Smooth muscle cell (in vitro differentiated cells): ENCODE data around the gene OASL. TPM values are rescaled to one million over a fixed set of nuclear protein-coding genes. Genes with fewer than 3 reads are reported as not detected.

Experiments
- DNase-seq: peaks from one replicate; lab custom pipeline; 2025; ENCODE audit not compliant: unreplicated experiment; lab: John Stamatoyannopoulos, UW
- H2AFZ ChIP-seq: fragments of 200-600 bp; sonication (generic); 2 replicates; pipeline ENCODE4 v1.6.0; 2016; ENCODE audit warnings: antibody characterized with exemption, low read depth, mild to moderate bottlenecking
- H3F3A ChIP-seq: fragments of 200-600 bp; sonication (generic); 2 replicates; pipeline ENCODE4 v1.6.0; 2017; ENCODE audit warnings: antibody characterized with exemption, low read depth
- H3K27ac ChIP-seq: fragments of 200-600 bp; sonication (generic); 2 replicates; pipeline ENCODE4 v1.5.1; 2016; ENCODE audit warnings: low read depth, mild to moderate bottlenecking
- H3K27me3 ChIP-seq: fragments of 200-600 bp; sonication (generic); 2 replicates; pipeline ENCODE4 v1.6.1; 2016; ENCODE audit warnings: low read depth, mild to moderate bottlenecking
- H3K36me3 ChIP-seq: fragments of 200-600 bp; sonication (generic); 2 replicates; pipeline ENCODE4 v1.5.1; 2016; ENCODE audit warnings: low read depth
- H3K4me1 ChIP-seq: fragments of 200-600 bp; sonication (generic); 2 replicates; pipeline ENCODE4 v1.5.1; 2016; ENCODE audit warnings: low read depth
- H3K4me2 ChIP-seq: fragments of 200-600 bp; sonication (generic); 2 replicates; pipeline ENCODE4 v1.6.0; 2016; ENCODE audit warnings: mild to moderate bottlenecking
- H3K4me3 ChIP-seq: fragments of 200-600 bp; sonication (generic); 2 replicates; pipeline ENCODE4 v1.5.1; 2016; ENCODE audit warnings: mild to moderate bottlenecking
- H3K79me2 ChIP-seq: fragments of 200-600 bp; sonication (generic); 2 replicates; pipeline ENCODE4 v1.6.0; 2016; ENCODE audit warnings: low read depth, mild to moderate bottlenecking
- H3K9ac ChIP-seq: fragments of 200-600 bp; sonication (generic); 2 replicates; pipeline ENCODE4 v1.6.0; 2016; ENCODE audit warnings: low read depth
- H3K9me3 ChIP-seq: fragments of 200-600 bp; sonication (generic); replicated peaks from 2 replicates; pipeline ENCODE4 v1.5.1; 2016; ENCODE audit warnings: low read depth
- H4K20me1 ChIP-seq: fragments of 200-600 bp; sonication (generic); 2 replicates; pipeline ENCODE4 v1.6.0; 2016; ENCODE audit warnings: low read depth
- CTCF ChIP-seq: fragments of 200-600 bp; sonication (generic); IDR thresholded peaks from 2 replicates; pipeline ENCODE4 v1.5.1; 2017; ENCODE audit warnings: borderline replicate concordance, mild to moderate bottlenecking, antibody characterized with exemption; ENCODE audit not compliant: insufficient read depth, poor library complexity, severe bottlenecking
- WGBS: methylation state at CpG from one replicate; pipeline ENCODE4 v1.1.7; 2016; ENCODE audit warnings: low lambda C conversion rate; 5-methylcytosine and 5-hydroxymethylcytosine counted together
- polyA plus RNA-seq: library from polyadenylated mRNA; unstranded; fragments of >200 nt; fragmentation: Nextera tagmentation; extraction: Ambion mirVana; gene quantifications from 2 replicates; pipeline ENCODE4 v1.2.1, GENCODE V29; 2016
- total RNA-seq: library from RNA; depleted of rRNA; stranded (reverse); fragments of >200 nt; gene quantifications from 2 replicates; pipeline ENCODE4 v1.2.3, GENCODE V29; 2014

Gene OASL
- total and polyA plus RNA-seq, 2 experiments from 2014 or later: not detected

- no peak overlapping the region for H3K9ac ChIP-seq
- H3K79me2 ChIP-seq: no peaks in the 10 kb centered on the region
- no peaks in the 10 kb centered on the region for H3K36me3 ChIP-seq
- H3F3A ChIP-seq: no peaks in the 10 kb centered on the region
- H3K27me3 ChIP-seq: peaks cover 12% of the 10 kb centered on the region
- 93% methylated on average over 17 of the region's 17 CpGs for WGBS
- no peak overlapping the region for H3K27ac ChIP-seq
- H3K4me3 ChIP-seq: no peak overlapping the region
- TF ChIP-seq CTCF: no peak
- no peak for DNase-seq
- no peak overlapping the region for H2AFZ ChIP-seq
- no peaks in the 10 kb centered on the region for H3K9me3 ChIP-seq
- no peak overlapping the region for H3K4me2 ChIP-seq
- no peaks in the 10 kb centered on the region for H4K20me1 ChIP-seq
- no peaks in the 10 kb centered on the region for H3K4me1 ChIP-seq
These were observed 50.4 kb downstream of the OASL start for GRCh38 chr12:120988658-120989057.

GRCh38 chr12:120988234-120988633 is 50.8 kb downstream of the OASL start:
- Histone ChIP-seq H3K27me3 (peaks cover 10% of the 10 kb centered on the region), H3K36me3 (no peaks in the 10 kb centered on the region), H4K20me1 (no peaks in the 10 kb centered on the region), H3K4me2 (no peak overlapping the region), H3K79me2 (no peaks in the 10 kb centered on the region), H3K9me3 (no peaks in the 10 kb centered on the region), H3K4me1 (no peaks in the 10 kb centered on the region), H2AFZ (no peak overlapping the region), H3K9ac (no peak overlapping the region), H3K27ac (no peak overlapping the region), H3K4me3 (no peak overlapping the region), H3F3A (no peaks in the 10 kb centered on the region)
- TF ChIP-seq CTCF: no peak
- 85% methylated on average over 4 of the region's 4 CpGs for WGBS
- DNase-seq: no peak

DNA sequence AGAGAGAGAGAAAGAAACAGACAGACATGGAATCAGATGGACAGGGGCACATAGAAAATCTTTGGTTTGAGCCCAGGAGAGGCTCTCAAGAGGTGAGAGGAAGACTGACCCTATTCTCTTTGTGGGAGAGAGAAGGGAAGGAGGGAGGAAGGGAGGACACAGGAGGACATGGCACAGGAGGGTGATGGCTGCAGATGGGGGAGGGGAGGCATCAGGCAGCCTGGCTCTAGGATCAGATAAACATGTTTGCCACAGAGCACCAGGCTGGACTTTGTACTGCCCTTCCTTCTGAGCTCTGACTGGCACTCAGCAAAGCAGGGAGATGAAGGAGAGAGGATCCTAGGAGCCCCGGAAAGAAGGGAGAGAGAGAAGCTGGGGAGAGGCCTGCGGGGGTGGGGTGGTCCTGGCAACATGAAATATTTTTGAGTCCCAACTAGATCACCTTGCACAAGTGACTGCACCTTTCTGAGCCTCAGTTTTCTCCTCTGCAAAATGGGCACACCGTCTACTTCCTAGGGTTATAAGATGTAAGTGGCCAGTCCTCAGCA is 54.6 kb downstream of the OASL start:
- H3K79me2 ChIP-seq: no peaks in the 10 kb centered on the region
- no peaks in the 10 kb centered on the region for H3K4me1 ChIP-seq
- H3K4me3 ChIP-seq: no peak overlapping the region
- H2AFZ ChIP-seq: no peak overlapping the region
- H3K9me3 ChIP-seq: no peaks in the 10 kb centered on the region
- 91% methylated on average over 3 of the region's 3 CpGs for WGBS
- no peak overlapping the region for H3K27ac ChIP-seq
- H3F3A ChIP-seq: no peaks in the 10 kb centered on the region
- H3K27me3 ChIP-seq: no peaks in the 10 kb centered on the region
- no peaks in the 10 kb centered on the region for H3K36me3 ChIP-seq
- H3K9ac ChIP-seq: no peak overlapping the region
- no peak overlapping the region for H3K4me2 ChIP-seq
- no peak for DNase-seq
- H4K20me1 ChIP-seq: no peaks in the 10 kb centered on the region
- no peak for TF ChIP-seq CTCF

DNA sequence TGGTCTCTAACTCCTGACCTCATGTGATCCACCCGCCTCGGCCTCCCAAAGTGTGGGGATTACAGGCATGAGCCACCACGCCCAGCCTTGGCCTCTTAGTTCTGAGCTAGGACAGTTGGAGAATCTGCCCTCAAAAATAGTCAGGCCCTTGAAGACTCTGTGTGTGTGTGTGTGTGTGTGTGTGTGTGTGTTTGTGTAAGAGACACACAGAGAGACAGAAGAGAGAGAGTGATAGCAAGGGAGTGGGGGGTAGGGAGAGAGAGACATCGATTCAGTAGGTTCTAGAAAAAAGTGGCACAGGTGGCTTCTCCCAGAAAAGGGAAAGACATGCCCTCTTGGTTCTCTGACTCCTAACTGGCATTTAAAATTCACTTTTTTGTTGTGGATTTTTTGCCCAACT is 55.3 kb downstream of the OASL start:
- H2AFZ ChIP-seq: no peak overlapping the region
- no peaks in the 10 kb centered on the region for H3K9me3 ChIP-seq
- no peak overlapping the region for H3K27ac ChIP-seq
- H3K4me2 ChIP-seq: no peak overlapping the region
- H3F3A ChIP-seq: no peaks in the 10 kb centered on the region
- no peaks in the 10 kb centered on the region for H3K4me1 ChIP-seq
- H3K9ac ChIP-seq: no peak overlapping the region
- TF ChIP-seq CTCF: no peak
- no peak overlapping the region for H3K4me3 ChIP-seq
- H3K27me3 ChIP-seq: no peaks in the 10 kb centered on the region
- no peaks in the 10 kb centered on the region for H3K79me2 ChIP-seq
- no peaks in the 10 kb centered on the region for H4K20me1 ChIP-seq
- no peak for DNase-seq
- 100% methylated on average over 3 of the region's 4 CpGs for WGBS
- H3K36me3 ChIP-seq: no peaks in the 10 kb centered on the region
